GM12865 (cell line): ENCODE results near the gene TMEM169.

ENCODE experiments used
- DNase-seq: peaks from one replicate; pipeline ENCODE4 v3.0.0; 2010; ENCODE audit warnings: low read depth
- H3K4me3 ChIP-seq: 2 replicates; pipeline ENCODE4 v1.5.1; 2011; ENCODE audit warnings: mild to moderate bottlenecking, low read depth, low read length, control low read depth
- CTCF ChIP-seq: IDR thresholded peaks from 2 replicates; pipeline ENCODE4 v1.5.1; 2011; ENCODE audit warnings: low read length, control low read depth, low read depth, inconsistent platforms; ENCODE audit not compliant: insufficient read depth; ENCODE audit errors: missing control alignments

TMEM169 gene

DNA sequence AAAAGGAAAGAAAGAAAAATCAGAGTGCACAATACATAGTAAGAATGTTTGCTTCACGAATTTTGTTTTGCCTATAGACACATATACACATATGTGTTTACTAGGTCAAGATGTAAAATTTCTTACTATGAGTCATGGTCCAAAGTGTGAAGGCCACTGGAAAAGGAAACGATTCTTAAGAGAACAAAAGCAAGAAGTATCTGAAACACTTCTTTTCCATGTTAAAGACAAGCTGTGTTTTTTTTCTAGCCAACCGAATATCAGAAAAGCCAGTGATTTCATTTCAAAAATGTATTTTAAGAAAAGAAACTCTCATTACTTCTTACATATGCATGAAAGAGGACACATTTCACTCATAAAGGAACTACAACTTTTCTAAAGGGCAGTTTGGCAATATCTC, 25.0 kb upstream of the TMEM169 start:
- TF ChIP-seq CTCF: no peak
- H3K4me3 ChIP-seq: no peak overlapping the region
- peak; percentile 84 for DNase-seq

DNA sequence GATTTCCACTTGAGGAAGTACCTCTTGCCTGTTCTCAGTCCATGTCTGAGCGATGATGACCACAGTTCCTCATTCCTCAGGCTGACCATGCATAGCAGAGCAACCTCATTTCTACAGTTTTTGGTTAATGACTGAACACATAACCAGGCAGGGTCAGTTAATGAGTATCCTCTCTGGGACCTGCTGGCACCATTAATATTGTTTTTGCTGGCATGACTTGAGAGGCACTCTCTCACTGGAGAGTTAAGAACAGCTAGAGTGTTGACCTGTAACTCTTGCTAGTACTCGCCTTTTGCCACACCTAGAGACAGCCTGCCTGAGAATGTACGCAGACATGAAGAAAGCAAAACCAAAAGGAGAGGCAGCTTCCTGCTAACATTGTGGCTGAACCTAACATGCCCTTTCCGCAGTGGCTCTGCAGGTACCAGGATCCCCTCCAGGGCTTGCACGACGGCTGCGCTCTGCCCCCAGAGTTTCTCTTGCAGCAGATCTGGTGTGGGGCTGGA, 24.0 kb upstream of the TMEM169 start:
- no peak for TF ChIP-seq CTCF
- H3K4me3 ChIP-seq: peak overlapping the region; percentile 50
- peak; percentile 94 for DNase-seq

DNA sequence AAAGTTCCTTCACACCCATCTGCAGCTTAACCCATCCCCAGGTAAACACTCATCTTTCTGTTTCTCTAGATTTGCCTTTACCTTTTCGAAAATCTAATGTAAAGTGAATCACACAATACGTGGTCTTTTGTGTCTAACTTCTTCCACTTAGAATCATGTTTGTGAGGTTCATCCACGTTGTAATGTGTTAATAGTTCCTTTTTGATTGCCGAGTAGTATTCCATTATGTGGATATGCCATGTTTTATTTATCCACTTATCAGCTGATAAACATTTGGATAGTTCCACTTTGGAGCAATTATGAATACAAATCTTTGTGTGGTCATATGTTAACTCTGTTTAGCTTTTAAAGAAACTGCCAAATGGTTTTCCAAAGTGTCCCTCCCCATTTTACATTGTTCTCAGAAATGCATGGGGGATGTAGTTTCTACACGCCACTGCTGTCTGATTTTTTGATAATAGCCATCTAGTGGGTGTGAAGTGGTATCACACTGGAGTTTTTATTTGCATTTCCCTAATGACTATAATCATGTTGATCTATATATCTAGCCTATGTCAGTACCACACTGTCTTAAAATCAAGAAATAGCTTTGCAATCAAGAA, 22.4 kb upstream of the TMEM169 start:
- peak; percentile 31 for TF ChIP-seq CTCF
- DNase-seq: peak; percentile 29
- H3K4me3 ChIP-seq: no peak overlapping the region

- no peak for TF ChIP-seq CTCF
- H3K4me3 ChIP-seq: no peak overlapping the region
- no peak for DNase-seq
Measured at GRCh38 chr2:216064014-216064630, 17.6 kb upstream of the TMEM169 start.

DNA sequence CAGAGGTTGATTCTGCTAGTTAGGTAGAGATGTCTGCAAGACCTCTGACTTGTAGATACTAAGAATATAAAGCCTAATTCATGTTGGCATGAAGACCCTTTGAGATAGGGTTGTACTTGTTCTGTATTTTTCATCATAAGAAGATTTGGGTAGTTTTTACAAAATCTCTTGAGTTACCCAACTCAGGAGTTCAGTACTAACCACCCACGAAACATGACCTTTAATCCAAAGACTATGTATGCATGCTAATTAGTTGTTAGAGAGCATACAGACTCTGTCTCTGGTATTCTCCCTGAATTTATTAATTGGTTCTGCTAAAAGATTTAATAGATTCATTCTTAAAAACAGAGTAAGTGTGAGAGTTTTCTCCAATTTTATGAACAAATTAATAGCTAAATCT, 17.1 kb upstream of the TMEM169 start:
- no peak for DNase-seq

GRCh38 chr2:216066230-216066629, 15.5 kb upstream of the TMEM169 start:
- no peak for TF ChIP-seq CTCF
- DNase-seq: no peak
- H3K4me3 ChIP-seq: no peak overlapping the region

More for the DNA sequence above, 17.1 kb upstream of the TMEM169 start:
- H3K4me3 ChIP-seq: no peak overlapping the region
- no peak for TF ChIP-seq CTCF

- no peak for TF ChIP-seq CTCF
- H3K4me3 ChIP-seq: no peak overlapping the region
- DNase-seq: no peak
Measured at GRCh38 chr2:216069028-216069427, 12.7 kb upstream of the TMEM169 start.
